ENCODE measurements around the gene PPP1R15A.
"Not testable (repeated sequence)": the region's sequence is repeated elsewhere in the genome, so short reads cannot be mapped to it uniquely, and the experiment has no call there.

PPP1R15A gene

DNA sequence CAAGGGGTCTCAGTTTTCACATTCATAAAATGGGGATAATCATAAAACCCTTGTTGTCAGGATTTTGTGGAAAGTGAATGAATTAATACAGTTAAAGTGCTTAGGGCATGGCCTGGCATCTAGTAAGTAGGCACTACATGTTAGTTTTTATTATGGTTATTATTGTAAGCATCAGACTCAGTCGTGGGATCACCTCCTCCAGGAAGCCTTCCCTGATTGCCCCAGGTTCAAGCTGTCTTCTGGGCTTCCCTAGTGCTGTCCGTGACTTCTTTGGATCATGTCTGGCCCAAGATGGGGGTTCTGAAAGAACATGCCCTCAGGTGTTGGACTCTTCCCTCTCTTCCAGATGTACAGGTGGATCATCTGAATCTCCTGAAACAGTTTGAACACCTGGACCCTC, 38.6 kb downstream of the PPP1R15A start:
- in situ Hi-C loops (cut with MboI; ENCODE audit: low sequenced_read_pairs) = no loop called here

DNA sequence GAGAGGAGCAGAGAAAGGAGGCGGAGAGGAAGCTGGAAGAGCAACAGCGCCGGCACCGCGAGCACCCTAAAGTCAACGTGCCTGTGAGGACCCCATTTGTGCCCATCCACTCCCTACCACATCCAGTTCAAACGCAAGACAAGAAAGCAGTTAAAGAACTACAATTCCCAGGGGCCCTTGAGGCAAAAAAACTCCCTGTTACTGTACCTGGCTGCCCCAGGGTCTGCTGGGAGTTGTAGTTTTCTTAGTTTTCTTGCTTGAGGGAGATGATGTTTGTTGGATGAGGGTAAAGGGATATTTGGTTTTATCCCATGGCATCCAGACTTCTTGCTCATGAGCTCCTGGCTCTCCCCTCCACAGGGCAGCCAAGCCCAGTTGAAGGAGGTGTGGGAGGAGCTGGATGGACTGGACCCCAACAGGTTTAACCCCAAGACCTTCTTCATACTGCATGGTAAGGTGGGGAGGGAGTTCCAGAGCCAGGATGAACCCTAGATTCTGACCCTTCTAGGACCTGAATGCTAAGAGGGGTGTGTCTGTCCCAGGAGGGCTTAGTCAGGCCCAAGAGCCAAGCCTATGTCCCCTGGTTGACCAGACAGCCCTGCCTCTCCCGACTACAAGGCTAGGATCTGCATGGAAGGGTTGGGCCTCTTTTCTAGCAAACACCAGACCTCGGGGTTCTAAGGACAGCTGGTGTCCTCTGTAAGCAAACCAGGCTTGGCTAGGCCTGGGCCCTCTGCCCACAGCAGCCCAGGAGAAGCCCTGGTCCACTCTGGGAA, 41.1 kb downstream of the PPP1R15A start:
- in situ Hi-C loops (cut with MboI; ENCODE audit: low sequenced_read_pairs) = no loop called here

DNA sequence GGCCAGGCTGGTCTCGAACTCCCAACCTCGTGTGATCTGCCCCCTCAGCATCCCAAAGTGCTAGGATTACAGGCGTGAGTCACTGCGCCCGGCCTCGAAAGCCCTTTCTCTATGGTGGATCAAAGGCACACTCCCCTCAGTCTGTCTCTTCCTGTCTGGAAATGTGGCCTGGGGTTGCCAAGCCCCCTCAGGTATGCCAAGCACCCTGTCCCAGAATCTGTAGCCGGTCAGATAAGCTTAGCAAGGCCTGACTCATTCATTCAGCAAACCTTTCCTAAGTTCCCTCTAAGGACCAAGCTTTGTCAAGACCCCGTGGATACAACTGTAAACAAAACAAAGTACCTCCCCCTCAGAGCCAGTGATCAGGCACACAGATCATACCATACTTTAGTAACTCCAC, 42.0 kb downstream of the PPP1R15A start:
- in situ Hi-C loops (cut with MboI; ENCODE audit: low sequenced_read_pairs) = no loop called here

DNA sequence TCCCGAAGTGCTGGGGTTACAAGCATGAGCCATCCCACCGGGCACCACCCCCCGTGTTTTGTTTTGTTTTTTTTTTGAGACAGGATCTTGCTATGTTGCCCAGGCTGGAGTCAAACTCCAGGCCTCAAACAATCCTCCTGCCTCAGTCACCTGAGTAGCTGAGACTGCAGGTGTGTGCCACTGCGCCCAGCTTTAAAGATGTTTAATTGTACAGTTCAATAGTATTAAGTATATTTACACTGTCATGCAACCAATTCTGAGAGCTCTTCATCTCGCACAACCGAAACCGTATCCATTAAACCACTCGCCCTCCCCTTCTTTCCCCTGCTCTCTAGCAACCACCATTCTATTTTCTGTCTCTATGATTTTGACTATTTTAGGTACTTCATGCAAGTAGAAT, 43.5 kb downstream of the PPP1R15A start:
- in situ Hi-C loops (cut with MboI; ENCODE audit: low sequenced_read_pairs) = no loop called here

DNA sequence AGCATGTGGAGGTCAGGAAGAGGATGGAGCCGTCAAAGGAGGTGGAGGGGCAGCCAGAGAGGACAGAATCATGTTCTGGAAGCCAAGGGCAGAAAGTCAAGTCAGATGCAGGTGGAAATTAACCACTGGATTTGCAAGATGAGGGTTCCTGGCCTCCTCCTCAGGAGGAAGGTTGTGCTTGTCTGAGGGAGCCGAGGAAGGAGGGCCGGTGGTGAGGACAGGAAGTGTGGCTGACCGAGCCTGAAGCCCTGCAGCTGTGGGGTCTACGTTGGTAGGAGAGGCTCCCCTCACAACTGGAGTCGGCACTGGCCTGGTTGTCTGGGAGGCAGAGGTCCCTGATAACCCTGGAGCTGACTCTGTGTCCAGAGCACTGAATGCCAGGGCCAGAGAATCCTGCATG, 45.9 kb downstream of the PPP1R15A start:
- in situ Hi-C loops (cut with MboI; ENCODE audit: low sequenced_read_pairs) = no loop called here

DNA sequence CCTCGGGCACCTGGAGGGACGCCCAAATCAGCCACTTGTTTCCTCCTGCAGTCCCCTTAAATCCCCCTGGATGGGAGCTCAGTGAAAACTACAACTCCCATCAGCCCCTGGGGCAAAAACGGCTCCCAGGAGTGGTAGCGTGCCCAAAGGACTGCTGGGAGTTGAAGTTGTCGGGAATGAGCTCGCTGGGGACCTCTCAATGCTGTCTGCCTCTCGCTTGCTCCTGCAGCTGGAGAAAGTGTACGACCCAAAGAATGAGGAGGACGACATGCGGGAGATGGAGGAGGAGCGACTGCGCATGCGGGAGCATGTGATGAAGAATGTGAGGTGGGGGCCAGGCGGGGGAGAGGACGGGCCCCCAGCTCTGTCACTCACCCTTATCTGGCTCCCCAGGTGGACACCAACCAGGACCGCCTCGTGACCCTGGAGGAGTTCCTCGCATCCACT, 46.6 kb downstream of the PPP1R15A start:
- in situ Hi-C loops (cut with MboI; ENCODE audit: low sequenced_read_pairs) = no loop called here

DNA sequence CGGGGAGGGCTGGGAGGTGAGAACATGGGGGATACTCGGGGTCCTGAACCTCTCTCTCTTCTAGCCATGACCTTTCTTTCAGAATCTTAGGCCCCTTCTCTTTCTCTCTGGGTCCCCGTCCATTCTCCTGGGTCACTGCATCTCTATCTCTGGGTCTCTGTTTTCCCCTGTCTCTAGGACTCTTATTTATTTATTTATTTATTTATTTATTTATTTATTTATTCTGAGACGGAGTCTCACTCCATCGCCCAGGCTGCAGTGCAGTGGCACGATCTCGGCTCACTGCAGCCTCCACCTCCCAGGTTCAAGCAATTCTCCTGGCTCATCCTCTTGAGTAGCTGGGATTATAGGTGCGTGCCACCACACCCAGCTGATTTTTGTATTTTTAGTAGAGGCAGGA, 47.0 kb downstream of the PPP1R15A start:
- in situ Hi-C loops (cut with MboI; ENCODE audit: low sequenced_read_pairs) = not testable (repeated sequence)

DNA sequence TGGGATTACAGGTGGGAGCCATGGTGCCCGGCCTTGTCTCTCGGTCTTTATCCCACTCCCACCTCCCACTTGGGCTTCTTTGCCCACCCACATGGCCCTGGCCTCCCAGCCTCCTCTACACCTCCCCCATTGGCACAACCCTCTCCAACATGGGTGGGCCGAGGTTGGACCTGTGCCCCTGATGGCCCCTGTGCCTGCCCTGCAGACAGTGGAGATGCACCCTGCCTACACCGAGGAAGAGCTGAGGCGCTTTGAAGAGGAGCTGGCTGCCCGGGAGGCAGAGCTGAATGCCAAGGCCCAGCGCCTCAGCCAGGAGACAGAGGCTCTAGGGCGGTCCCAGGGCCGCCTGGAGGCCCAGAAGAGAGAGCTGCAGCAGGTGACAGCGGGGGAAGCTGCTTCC, 48.7 kb downstream of the PPP1R15A start:
- in situ Hi-C loops (cut with MboI; ENCODE audit: low sequenced_read_pairs) = no loop called here

DNA sequence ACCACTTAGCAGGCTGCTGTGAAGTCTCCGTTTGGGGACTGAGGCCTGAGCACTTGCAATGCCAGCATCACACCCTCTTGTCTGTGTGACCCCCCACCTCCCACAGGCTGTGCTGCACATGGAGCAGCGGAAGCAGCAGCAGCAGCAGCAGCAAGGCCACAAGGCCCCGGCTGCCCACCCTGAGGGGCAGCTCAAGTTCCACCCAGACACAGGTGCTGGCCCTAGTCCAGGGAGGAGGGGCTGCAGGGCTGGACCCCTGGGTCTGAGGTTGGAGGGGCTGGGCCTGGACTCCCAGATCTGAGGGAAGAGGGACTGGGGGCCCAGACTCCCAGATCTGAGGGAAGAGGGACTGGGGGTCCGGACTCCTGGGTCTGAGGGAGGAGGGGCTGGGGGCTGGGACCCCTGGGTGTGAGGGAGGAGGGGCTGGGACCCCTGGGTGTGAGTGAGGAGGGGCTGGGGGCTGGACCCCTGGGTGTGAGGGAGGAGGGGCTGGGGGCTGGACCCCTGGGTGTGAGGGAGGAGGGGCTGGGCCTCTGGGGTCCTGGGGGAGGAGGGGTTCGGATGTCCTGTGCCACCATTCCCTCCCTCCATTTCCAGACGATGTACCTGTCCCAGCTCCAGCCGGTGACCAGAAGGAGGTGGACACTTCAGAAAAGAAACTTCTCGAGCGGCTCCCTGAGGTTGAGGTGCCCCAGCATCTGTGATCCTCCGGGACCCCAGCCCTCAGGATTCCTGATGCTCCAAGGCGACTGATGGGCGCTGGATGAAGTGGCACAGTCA, 49.7 kb downstream of the PPP1R15A start:
- in situ Hi-C loops (cut with MboI; ENCODE audit: low sequenced_read_pairs) = no loop called here

DNA sequence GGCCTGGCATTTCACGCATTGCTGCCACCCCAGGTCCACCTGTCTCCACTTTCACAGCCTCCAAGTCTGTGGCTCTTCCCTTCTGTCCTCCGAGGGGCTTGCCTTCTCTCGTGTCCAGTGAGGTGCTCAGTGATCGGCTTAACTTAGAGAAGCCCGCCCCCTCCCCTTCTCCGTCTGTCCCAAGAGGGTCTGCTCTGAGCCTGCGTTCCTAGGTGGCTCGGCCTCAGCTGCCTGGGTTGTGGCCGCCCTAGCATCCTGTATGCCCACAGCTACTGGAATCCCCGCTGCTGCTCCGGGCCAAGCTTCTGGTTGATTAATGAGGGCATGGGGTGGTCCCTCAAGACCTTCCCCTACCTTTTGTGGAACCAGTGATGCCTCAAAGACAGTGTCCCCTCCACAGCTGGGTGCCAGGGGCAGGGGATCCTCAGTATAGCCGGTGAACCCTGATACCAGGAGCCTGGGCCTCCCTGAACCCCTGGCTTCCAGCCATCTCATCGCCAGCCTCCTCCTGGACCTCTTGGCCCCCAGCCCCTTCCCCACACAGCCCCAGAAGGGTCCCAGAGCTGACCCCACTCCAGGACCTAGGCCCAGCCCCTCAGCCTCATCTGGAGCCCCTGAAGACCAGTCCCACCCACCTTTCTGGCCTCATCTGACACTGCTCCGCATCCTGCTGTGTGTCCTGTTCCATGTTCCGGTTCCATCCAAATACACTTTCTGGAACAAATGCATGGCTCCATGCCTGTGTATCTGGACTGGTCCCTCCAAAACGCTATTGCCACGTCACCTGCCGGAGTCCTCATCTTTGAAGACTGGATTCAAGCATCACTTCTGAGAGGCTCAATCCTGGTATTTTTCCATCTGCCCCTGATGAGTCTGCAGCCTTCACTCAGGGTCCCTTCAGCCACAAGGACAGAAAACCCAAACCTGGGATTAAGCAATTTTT, 50.6 kb downstream of the PPP1R15A start:
- in situ Hi-C loops (cut with MboI; ENCODE audit: low sequenced_read_pairs) = no loop called here

DNA sequence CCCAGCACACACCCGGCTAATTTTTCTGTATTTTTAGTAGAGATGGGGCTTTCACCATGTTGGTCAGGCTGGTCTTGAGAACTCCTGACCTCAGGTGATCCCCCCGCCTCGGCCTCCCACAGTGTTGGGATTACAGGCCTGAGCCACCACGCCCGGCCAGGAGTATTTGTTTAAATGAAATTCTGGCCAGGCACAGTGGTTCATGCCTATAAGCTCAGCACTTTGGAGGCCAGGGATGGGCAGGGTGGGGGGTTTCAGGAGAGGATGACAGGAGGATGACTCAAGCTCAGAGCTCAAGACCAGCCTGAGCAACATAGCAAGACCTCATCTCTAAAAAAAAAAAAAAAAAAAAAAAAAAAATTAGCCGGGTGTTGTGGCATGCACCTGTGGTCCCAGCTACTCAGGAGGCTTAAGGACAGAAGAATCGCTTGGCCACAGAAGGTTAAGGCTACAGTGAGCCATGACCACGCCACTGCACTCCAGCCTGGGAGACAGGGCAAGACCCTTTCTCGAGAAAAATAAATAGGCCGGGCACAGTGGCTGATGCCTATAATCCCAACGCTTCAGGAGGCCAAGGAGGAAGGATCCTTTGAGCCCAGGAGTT, 53.1 kb downstream of the PPP1R15A start:
- in situ Hi-C loops (cut with MboI; ENCODE audit: low sequenced_read_pairs) = no loop called here
